Measurements from ENCODE around the gene TTLL11.

Gene TTLL11

DNA sequence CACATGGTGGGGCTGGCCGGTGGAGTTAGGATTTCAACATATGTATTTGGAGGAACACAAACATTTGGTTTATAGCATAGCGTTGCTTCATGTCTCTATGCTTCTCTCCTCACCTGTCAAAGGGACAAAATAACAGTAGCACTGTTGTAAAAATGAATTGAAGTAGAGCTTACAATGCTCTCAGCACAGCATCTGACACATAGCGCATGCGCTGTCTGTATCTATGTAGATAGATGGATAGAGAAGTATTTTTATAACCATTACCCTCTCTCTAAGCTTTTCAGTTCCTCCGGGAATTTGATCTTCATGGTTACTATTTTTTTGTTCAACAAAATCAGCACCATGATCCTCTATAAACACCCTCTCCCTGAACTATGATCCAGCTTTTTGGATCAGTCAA, 166.0 kb downstream of the TTLL11 start:
- DNase-seq = no peak

DNA sequence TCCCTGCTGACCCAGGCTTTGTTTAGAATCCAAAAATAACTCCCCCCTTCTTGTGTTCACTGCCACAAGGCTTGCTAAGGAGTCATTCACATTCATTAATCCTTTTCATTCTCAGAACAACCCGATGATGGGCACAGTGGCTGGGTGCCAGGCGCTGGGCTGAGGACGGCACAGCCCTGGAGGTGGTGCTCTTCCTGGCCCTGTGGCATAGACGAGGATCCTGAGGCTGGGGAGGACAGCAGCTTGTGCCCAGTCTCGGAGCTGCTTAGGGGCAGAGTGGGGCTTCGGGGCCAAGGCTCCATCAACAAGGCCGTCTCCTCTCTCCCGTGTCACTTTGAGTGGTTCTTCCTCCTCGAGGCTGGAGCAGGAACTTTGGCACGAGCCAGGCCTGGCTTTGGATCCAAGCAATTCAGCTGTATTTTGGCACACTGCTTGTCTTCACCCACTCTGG, 166.7 kb downstream of the TTLL11 start:
- DNase-seq = no peak

DNA sequence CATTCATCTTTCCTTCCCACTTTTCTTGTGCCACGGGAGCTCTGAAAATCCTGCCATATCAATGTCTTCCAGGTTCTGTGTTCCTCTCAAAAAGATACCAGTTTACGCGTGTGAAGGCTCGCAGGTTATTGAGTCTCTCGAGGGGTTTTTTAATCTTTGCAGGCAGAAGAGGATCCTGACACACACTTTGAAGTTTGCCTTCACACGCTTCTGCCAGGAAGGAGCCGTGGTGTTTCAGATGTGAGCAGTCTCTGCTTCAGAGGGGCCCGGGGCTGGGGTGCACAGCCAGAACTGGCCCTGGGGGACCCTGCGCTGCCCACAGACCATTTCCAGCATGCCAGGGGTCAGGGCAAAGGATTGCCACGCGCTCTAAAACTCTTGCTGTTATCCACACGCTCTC, 167.2 kb downstream of the TTLL11 start:
- DNase-seq = no peak

DNA sequence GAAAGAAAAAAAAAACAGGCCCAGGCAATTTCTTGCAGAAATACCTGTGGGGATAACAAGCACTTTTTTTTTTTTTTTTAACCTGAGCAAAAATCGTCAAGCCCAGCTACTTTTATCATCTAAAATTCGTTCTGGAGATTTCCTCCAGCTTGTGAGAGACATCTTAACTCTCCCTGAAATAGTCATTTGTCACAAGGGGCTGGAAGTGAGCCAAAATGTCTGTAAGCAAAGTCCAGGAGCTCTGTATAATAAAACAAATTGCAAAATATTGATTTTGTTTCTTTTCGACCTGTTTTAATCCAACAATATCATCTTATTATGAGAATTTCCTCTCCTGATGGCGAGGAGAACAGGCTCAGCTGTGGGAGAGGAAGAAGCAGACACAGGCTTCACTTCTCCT, 168.4 kb downstream of the TTLL11 start:
- no peak for DNase-seq

DNA sequence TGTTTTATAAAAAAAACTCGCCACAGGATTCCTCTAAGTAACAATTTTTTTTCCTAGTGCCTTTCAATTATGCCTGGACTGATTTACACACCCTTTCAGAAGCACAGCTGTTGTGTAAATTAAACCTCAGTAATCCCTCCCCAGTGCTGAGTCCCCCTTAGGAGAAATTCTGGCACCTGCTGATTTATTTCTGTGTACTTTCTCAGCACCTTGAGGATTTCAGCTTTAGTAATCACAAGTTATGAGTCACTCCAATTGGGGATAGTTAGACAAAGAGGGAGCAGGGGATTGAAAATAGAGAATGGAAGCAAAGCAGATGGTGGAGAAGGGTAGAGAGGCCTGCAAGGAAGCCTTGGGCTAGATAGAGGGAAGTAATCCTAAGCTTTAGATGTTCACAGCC, 171.7 kb downstream of the TTLL11 start:
- DNase-seq = no peak

DNA sequence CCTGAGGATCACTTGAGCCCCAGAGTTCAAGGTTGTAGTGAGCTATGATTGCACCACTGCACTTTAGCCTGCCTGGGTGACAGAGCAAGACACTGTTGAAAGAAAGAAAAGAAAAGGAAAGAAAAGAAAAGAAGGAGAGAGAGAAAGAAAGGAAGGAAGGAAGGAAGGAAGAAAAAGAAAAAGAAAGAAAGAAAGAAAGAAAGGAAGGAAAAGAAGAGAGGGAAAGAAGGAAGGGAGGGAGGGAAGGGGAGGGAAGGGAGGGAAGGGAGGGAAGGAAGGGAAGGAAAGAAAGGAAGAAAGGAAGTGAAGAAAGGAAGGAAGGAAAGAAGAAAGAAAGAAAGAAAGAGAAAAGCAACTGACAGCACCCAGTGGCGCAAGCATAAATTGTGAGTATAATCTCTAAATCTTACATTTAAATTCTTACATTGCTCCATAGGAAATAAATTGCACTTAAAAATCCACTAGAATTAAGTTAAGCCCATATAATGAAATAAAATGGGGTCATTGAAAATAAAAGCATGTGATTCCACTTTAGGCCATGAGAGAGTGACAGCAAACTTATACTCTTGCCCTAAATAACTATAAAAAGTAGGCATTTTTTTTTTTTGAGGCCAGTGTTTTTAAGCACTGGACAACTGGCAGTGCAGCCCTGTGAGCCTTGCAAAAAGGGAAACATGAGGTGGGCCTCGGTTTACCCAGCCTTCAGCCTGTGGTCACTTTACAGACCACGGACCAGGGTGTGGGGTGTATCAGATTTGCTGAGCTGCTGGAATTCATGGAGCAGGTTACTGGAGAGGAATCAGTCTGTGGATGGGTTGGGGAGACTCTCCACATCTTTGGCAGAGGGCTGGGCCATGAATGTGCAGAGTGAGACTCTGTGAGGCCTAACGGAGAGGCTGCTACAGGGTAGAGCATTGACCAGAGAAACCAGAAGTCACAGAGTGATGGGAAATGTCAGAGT, 175.5 kb downstream of the TTLL11 start:
- DNase-seq = no peak

DNA sequence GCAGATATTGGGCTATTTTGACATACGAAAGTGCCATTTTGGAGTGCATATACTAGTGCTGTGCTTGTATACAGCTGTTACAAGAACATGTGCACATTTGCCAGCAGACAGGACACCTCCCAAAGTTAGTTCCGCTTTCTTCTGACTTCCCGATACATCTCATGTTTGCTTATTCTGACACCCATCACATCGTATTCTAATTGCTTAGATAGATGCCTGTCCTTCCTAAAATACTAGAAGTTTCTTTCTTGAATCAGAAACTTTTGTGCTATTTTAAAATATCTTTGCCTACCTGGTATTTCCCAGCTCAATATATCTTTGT, 177.8 kb downstream of the TTLL11 start:
- DNase-seq = no peak

DNA sequence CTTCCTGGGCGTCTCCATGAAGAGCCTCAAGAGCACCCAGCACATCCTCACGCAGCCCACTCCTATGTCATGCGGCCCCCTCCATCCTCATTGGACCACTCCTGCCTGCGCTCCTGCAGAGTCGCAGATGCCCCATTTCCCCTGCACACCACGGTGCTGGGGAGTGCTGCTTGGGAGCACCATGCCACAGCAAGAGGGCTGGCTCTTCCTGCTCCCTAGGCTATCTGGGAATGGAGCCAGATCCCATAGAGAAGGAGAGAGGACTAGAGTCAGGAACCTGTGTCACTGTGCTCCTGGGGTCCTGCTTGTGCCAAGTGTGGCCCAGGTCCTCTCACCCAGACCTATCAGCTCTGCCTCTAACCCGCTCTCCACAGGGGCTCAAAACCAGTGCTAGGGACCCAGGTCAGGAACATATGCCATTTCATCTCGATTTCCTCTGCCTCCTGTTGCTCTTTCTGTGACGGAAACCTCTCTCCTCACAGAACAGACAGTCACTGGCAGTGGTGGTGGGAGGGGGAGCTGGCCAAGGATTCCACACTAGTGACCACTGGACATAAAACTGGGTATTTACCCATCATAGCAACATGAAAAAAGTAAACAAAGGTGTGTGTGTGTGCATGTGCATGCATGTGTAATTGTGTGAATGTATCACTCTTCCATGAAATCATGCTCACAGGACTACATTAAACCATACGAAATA, 178.4 kb downstream of the TTLL11 start:
- no peak for DNase-seq

DNA sequence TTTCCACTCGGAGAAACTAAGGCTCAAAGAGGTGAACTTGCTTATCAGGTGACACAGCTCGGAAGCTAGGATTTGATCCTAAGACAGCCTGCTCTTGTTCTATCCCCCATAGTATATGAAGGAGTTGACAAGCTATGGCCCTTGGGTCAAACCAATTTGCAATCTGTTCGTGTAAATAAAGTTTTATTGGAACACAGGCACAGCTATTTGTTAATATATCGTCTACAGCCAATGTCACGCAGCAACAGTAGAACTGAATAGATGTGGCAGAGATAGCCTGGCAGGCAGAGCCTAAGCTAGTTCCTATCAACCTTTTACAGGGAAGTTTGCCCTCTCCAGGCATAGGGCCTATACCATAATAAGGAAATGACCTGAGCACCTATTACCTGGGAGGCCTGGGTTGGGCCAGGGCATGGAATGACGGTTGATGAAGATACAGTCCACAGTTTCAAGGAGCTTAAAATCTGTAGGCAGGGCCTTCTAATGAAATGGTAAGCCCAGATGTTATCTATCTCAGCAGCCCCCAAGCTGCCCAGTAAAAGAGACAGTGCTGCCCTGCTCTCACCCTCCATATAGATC, 179.0 kb downstream of the TTLL11 start:
- no peak for DNase-seq

DNA sequence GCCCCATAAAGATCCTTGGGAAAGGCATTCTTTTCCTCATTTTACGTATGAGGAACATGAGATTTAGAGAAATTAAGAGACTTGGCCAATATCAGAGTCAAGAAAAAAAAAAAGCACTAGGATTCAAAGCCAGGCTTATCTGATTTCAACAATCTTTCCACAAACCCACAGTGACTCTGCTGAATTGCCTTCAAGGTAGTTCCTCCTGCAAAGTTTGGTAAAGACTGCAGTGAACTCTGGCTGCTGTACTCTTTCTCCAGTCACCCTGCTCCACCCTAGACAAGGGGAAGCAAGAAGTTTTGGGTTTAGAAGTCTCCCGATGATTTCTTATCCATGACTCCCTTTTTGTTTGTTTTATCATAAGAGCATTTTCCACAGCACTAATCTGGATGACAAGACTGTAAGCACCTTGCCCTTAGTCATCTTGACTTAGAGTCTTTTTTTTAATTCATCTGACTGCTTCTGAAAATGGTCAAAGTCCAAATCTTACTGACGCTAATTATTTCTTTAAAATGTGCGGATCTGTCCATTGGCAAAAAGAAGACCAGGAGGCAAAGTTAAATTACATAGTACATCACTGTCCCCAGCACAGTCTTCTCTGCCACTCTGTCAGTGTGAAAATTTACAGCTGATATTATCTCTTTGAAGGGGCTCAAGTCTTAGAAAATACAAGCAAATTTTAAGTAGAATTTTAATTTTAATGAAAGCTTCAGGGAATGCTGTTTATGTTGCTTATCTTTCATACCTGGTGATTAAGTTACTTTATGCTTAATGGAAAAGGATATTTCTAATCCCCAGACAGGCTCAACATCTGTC, 180.1 kb downstream of the TTLL11 start:
- DNase-seq = no peak

DNA sequence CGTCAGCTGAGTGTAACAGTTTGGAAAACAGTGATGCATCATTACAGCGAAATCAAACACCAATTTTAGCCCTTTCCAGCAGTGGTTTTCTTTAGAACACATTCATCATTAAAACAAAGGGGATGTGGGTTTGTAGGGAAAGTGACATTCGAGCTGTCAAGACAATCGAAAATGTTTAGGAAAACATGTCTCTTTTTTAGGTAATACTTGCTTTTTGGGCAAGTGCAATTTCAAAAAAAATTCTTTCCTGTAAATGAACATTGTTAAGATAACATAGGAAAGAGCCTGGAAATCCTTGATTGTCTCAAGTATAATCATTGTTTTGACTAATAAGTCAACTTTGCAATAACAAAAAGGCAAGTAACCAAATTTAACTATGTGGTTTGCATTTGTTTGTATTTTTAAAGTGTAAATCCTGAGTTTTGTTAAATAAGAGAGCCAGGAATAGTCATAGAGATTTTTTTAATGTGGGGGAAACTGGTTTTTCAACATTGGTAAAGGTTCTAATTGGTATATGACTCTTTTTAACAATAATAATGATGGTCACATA, 182.5 kb downstream of the TTLL11 start:
- DNase-seq = no peak

DNA sequence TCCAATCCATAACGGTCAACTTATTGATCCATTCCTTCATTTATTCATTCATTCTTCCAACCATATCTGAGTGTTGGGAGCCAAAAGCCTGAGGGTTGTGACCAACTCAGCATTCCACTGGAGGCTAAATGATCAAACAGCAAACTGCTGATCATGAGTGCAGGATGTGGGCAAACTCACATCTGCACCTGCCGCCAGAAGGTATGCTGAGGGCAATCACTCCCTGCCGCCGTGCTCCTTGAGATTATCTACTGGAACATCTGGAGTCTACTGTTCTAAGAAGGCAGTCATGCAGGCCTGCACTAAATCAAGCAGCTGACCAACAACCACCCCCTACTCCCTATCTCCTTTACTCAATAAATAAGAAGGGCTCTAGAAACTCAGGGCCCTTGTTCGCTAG, 184.0 kb downstream of the TTLL11 start:
- DNase-seq = no peak

DNA sequence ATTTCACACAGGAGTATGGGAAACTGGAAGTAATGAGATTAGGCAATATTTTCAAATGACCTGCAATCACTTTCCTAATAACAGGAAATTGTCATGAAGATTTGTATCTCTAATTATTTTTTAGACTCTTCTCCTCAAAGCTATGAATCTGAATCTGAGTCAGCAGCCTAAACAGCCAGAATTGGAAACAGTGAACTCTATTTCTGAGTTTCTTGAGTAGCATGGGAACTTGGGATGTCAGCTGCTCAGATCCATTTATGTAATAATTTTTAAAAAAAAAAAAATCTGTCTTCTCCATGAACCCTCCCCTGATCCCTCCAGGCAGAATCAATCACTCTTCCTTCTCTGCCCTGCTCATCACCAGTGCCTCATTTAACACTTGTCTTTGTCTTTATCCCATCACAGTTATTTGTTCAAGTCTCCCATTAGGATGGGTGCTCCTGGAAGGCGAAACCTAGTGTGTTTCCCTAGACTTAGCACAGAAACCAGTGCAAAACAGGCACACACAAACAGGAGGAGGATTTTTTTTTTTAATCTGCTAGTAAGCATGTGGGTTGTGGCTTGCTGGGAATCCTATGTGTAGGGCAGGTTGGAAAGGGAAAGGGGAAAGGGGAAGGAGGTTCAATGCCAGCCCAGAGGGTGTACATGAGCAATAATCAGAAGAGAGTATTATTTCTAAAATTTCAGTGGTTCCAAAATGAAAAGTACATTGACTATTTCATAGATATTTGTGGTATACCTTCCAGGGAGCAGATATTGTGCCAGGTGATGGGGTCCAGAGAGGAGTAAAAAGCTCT, 186.8 kb downstream of the TTLL11 start:
- no peak for DNase-seq

DNA sequence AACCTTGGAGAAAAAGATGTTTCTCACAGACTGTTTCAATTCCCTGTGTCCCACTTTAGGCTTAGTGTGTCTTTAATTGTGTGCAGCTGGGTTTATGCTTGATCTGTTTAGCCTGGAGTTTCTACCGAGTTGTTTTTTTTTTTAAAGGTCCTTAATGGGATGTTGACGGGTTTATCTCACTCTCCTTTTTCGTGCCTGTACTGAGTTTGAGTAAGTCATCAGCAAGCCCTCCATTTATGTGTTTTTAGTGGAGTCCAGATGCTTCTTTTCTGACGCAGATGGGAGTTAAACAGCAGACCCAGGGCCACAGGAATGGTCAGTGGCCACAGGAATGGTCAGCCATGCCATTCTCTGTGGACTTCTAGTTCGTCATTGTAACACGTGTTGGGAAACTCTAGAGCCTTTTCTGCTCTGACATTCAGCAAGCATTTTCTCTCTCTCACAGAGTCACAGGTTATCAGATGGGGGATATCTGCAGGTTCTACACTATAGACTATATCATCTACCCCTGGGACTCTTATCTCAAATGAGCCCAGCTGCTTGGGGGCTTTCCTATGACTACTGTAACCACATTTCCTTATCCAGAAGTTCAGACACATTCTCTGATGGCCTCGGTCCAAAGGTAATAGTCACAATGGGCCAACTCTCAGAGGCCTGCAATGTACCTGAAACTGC, 190.5 kb downstream of the TTLL11 start:
- no peak for DNase-seq

DNA sequence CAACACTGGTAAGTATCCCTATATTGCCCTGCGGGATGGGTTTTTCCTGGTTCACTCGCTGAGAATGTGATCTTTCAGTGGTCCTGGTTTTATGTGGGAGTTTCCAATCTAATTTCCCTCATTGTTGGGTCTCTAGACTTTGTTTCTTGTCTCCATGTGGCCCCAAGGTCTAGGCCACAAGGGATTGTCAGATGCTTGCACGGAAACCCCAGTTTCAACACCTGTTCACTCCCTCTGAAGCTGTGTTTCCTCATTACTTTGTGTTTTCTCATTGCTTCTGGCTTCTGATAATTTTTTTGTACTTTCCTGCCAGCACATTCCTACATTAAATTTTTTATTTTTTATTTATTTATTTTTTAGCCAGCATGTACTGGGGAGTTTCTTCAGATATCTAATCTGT, 191.5 kb downstream of the TTLL11 start:
- DNase-seq = no peak

DNA sequence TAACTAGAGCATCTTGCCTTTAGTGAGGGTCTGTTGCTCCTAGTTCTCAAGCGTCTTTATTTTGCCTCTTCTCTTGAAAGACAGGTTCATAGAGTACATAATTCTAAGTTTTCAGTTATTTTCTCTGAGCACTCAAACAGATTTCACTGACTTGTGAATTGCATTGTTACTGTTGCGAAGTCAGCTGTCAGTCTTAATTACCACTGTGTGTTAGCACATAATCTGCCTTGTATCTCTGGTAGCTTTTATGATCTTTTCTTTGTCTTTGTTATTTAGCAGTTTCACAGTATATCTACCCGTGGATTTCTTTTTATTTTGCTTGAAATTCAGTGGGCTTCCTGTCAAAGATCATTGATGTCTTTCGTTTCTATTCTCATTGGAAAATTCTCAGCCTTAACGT, 192.9 kb downstream of the TTLL11 start:
- no peak for DNase-seq

DNA sequence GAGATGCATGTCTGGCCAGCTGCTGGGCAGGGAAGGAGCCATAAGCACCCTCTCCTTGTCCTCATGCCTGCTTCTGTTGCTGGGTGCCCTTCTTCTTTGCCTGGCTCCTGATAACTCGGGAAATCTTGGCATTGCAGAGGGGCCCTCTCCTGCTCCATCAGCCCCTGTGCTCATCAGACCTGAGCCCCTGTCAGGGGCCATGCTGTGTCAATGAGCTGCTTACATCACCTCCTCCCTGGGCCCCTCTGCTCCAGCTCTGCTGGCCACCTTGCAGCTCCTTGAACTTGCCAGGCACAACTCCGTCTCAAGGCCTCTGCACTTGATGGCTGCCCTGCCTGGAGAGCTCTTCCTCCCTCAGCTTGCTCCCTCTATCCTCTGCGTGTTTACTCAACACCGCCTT, 194.3 kb downstream of the TTLL11 start:
- no peak for DNase-seq

DNA sequence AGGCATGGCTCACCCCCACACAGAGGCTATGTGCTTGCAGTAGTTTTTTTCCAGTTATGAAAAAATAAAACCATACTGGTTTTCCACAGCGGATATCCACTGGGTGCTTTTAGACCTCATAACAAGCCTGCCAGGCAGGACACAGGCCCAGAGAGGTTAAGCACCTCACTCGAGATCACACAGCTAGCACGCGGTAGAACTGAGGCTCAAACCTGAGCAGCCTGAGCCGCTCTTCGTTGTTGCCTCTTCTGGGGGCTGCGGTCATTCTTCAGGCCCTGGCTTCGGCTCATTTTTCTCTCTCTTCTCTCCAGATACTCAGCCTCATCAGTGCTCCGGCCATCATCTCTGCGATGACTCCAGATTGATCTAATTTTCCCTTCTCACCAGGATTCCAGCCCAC, 196.0 kb downstream of the TTLL11 start:
- DNase-seq = no peak

DNA sequence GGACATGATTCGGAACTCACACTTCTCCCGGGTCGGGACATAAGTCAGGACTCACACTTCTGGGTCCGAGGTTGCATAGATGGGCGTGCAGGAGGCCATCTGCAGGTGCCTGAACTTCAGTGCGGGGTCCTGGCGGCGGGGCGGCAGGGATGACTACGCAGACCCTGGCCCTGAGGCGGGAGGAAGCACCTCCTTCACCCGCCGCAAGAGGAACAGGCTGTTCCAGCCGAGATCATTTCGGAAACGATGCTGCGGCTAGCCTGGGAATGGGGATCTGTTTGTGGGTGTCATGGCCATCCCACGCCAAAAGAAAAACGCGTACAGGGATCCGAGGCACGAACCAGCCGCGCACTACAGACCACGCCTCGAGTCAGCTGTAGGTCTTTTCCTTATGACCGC, 196.6 kb downstream of the TTLL11 start:
- DNase-seq = no peak

DNA sequence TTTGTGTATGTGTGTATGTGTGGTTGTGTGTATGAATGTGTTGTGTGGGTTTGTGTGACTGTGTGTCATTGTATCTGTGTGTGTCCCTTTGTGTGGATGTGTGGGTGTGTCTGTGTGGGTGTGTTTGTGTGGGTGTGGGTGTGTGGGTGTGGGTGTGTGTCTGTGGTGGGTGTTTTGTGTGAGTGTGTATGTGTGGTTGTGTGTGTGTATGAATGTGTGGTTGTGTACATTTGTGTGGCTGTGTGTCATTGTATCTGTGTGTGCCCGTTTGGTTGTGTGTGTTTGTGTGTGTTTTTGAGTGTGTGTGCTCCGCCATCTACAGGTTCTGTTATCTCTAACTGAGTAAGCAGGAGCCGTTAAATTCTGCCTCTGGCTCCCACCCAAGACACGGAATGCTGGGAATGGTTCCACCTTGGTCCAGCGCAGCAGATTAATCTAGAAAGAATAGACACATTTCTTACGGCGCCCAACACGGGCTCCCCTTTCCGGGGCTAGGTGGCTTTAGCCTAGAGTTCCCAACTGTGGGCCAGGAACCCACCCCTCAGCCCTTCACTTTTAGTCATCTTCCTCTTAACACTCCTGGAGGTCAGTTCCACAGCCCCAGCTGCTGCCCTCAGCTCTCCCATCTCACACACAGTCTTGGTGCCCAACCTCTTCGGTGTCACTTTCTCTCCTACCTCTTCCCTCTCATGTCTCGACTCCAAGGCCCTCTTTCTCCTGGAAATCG, 197.1 kb downstream of the TTLL11 start:
- DNase-seq = no peak

DNA sequence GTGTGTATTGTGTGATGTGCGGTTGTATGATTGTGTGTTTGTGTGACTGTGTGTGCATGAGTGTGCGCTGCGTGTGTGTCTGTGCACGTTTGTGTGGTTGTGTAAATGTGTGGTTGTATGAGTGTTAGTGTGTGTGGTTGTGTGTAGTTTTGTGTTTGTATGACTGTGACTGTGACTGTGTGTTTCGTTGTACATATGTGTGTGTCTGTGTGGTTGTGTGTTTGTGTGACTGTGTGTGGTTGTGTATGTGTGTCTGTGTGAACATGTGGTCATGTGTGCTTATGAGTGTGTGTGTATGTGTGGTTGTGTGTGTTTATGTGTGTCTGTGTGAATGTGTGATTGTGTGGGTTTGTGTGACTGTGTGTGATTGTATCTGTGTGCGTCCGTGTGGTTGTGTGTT, 197.8 kb downstream of the TTLL11 start:
- DNase-seq = no peak

Data from COR-L47 (cell line).